Gastrocnemius medialis (tissue), 4 donors: ENCODE measurements around the gene PCDHA3.

ENCODE experiments used
- POLR2A ChIP-seq, 2 donors: fragments of 450-650 bp; IDR thresholded peaks; one replicate each; pipeline ENCODE4 v1.6.1; 2017; ENCODE audit warnings: antibody characterized with exemption in 2 of 2, mild to moderate bottlenecking in 2 of 2, moderate library complexity in 2 of 2
- TF ChIP-seq, protein P1 (sequence below), 5 experiments: fragments of 450-650 bp in 3 of 5; fragments of 200-600 bp in 2 of 5; sonication (generic) in 2 of 5; IDR thresholded peaks in 4 of 5; conservative IDR thresholded peaks in 1 of 5; 1 replicate in 4 of 5; 2 replicates in 1 of 5; pipeline ENCODE4 v1.5.1; 2016 to 2019; ENCODE audit warnings: antibody characterized with exemption in 5 of 5, mild to moderate bottlenecking in 3 of 5, moderate library complexity in 3 of 5

DNA sequence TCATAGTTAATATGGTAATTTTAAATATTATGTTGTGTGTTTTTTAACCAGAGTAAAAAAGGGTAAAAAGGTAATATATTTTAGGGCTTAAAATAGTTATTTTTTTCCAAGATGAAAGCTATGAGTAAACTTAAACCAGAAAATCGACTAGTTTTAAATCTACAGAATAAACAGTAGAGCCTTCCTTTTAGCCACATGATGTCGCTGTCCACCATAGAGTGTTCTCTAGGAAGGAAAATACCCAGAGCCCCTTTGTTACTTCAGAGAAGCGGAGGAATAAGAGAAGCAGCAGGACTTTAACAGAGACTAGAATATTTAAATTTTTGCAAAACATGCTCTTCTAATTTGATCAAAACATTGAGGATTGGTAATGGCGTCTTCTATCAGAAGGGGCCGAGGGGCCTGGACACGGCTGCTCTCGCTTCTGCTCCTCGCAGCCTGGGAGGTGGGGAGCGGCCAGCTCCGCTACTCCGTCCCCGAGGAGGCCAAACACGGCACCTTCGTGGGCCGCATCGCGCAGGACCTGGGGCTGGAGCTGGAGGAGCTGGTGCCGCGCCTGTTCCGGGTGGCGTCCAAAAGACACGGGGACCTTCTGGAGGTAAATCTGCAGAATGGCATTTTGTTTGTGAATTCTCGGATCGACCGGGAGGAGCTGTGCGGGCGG, 6.1 kb upstream of the PCDHA3 start, which contains the start of gene PCDHA2:
- TF ChIP-seq, protein P1, sequence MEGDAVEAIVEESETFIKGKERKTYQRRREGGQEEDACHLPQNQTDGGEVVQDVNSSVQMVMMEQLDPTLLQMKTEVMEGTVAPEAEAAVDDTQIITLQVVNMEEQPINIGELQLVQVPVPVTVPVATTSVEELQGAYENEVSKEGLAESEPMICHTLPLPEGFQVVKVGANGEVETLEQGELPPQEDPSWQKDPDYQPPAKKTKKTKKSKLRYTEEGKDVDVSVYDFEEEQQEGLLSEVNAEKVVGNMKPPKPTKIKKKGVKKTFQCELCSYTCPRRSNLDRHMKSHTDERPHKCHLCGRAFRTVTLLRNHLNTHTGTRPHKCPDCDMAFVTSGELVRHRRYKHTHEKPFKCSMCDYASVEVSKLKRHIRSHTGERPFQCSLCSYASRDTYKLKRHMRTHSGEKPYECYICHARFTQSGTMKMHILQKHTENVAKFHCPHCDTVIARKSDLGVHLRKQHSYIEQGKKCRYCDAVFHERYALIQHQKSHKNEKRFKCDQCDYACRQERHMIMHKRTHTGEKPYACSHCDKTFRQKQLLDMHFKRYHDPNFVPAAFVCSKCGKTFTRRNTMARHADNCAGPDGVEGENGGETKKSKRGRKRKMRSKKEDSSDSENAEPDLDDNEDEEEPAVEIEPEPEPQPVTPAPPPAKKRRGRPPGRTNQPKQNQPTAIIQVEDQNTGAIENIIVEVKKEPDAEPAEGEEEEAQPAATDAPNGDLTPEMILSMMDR (IDR thresholded peaks at IDR 0.05 in 4 of 5, conservative IDR thresholded peaks at IDR 0.05 in 1 of 5): peak in 1 of 5 experiments; percentile 20
- no peak for TF ChIP-seq POLR2A (IDR thresholded peaks at IDR 0.05)
